Measurements from ENCODE around the gene MAST3.

DNA sequence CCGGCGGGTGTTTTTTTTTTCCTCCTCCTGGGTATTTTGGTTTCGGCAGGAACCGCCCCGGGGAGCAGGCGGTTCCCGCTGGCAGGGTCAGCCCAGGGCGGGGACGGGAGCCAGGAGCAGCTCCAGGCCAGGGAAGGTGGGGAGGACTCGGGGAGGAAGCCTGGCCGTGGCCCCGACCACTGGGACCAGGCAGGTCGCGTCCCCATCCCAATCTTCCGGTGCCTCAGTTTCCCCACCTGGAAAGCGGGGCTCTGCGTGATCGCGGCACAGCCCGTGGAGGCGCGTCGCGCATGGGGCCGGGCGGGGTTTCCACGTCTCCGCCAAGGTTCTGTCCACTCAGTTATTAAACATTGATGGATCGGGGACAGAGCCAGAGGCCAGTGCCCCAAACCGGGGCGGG is 45.7 kb upstream of the MAST3 start:
- TF ChIP-seq SMC3 (IDR thresholded peaks at IDR 0.05; ENCODE audit: low read length) (no peak), ZC3H4 (CRISPR knock-in tag; IDR thresholded peaks at IDR 0.05; ENCODE audit: borderline replicate concordance) (no peak), NCOA2 (CRISPR knock-in tag; IDR thresholded peaks at IDR 0.05) (no peak), SIX4 (CRISPR knock-in tag; IDR thresholded peaks at IDR 0.05) (no peak), BHLHE40 (IDR thresholded peaks at IDR 0.05; ENCODE audit: low read length) (no peak), CTCF (CRISPR knock-in tag; IDR thresholded peaks at IDR 0.05) (no peak), NFYB (CRISPR knock-in tag; IDR thresholded peaks at IDR 0.05) (no peak)
- TF ChIP-seq, protein P1, sequence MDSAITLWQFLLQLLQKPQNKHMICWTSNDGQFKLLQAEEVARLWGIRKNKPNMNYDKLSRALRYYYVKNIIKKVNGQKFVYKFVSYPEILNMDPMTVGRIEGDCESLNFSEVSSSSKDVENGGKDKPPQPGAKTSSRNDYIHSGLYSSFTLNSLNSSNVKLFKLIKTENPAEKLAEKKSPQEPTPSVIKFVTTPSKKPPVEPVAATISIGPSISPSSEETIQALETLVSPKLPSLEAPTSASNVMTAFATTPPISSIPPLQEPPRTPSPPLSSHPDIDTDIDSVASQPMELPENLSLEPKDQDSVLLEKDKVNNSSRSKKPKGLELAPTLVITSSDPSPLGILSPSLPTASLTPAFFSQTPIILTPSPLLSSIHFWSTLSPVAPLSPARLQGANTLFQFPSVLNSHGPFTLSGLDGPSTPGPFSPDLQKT (CRISPR knock-in tag; IDR thresholded peaks at IDR 0.05; ENCODE audit: borderline replicate concordance) = no peak
- TF ChIP-seq, protein P2, sequence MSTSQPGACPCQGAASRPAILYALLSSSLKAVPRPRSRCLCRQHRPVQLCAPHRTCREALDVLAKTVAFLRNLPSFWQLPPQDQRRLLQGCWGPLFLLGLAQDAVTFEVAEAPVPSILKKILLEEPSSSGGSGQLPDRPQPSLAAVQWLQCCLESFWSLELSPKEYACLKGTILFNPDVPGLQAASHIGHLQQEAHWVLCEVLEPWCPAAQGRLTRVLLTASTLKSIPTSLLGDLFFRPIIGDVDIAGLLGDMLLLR (CRISPR knock-in tag; IDR thresholded peaks at IDR 0.05) = no peak

Data from HepG2 (cell line).